ENCODE results near the gene ZNF660. TPM values are rescaled to one million over a fixed set of nuclear protein-coding genes. Genes with fewer than 3 reads are reported as not detected.
A peak's percentile ranks its signal among the peaks of the same experiment; 100 is the strongest.

Gene ZNF660
- total and polyA plus RNA-seq, 4 donors, result 0.08 to 2.7 (median 0.41) TPM

DNA sequence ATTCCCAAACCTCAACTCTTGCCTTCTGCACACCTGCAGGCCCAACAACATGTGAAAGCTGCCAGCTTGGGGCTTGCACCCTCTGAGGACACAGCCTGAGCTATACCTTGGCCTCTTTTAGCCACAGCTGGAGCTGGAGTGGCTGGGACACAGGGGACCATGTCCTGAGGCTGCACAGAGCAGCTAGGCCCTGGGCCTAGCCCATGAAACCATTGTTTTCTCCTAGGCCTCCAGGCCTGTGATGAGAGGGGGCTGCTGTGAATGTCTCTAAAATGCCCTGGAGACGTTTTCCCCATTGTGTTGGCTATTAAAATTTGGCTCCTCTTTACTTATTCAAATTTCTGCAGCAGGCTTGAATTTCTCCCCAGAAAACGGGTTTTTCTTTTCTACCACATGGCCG, 22.6 kb upstream of the ZNF660 start (continued):
- TF ChIP-seq, protein P1, sequence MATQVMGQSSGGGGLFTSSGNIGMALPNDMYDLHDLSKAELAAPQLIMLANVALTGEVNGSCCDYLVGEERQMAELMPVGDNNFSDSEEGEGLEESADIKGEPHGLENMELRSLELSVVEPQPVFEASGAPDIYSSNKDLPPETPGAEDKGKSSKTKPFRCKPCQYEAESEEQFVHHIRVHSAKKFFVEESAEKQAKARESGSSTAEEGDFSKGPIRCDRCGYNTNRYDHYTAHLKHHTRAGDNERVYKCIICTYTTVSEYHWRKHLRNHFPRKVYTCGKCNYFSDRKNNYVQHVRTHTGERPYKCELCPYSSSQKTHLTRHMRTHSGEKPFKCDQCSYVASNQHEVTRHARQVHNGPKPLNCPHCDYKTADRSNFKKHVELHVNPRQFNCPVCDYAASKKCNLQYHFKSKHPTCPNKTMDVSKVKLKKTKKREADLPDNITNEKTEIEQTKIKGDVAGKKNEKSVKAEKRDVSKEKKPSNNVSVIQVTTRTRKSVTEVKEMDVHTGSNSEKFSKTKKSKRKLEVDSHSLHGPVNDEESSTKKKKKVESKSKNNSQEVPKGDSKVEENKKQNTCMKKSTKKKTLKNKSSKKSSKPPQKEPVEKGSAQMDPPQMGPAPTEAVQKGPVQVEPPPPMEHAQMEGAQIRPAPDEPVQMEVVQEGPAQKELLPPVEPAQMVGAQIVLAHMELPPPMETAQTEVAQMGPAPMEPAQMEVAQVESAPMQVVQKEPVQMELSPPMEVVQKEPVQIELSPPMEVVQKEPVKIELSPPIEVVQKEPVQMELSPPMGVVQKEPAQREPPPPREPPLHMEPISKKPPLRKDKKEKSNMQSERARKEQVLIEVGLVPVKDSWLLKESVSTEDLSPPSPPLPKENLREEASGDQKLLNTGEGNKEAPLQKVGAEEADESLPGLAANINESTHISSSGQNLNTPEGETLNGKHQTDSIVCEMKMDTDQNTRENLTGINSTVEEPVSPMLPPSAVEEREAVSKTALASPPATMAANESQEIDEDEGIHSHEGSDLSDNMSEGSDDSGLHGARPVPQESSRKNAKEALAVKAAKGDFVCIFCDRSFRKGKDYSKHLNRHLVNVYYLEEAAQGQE (IDR thresholded peaks at IDR 0.05), result no peak
- TF ChIP-seq YY1 (IDR thresholded peaks at IDR 0.05), result no peak
- TF ChIP-seq RXRA (IDR thresholded peaks at IDR 0.05), result no peak
- no peak for TF ChIP-seq FOXA1 (IDR thresholded peaks at IDR 0.05)
- TF ChIP-seq RAD21 (IDR thresholded peaks at IDR 0.05), result no peak
- TF ChIP-seq, protein P2, sequence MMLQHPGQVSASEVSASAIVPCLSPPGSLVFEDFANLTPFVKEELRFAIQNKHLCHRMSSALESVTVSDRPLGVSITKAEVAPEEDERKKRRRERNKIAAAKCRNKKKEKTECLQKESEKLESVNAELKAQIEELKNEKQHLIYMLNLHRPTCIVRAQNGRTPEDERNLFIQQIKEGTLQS (IDR thresholded peaks at IDR 0.05), result no peak
- TF ChIP-seq, protein P3, sequence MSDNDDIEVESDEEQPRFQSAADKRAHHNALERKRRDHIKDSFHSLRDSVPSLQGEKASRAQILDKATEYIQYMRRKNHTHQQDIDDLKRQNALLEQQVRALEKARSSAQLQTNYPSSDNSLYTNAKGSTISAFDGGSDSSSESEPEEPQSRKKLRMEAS (IDR thresholded peaks at IDR 0.05), result no peak

DNA sequence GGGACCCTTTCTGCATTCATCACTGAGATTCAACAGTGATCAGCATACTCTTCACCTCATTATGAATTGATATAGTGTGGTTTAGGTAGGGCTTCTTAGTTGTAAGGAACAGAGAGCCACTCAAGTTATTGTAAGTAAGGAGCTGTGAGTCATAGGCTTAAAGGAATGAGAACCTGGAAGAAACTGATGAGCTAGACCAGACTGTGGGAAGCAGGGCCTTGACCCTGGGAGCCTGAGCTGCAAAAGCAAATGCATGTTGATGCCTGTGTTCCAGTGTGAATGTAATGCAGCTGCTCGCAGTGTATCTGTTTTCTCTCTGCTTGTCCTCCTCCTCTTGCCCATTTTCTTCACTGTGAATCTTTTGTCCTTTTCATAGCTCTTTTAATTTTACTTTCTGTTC, 16.2 kb upstream of the ZNF660 start:
- H3K9me3 ChIP-seq (ENCODE audit: control insufficient read depth in 4 of 4, low read length in 3 of 4), result peaks cover 23 to 50% (median 35%) of the 10 kb centered on the region in 4 donors
- peak overlapping the region in 2 of 3 donors; percentile 4 to 45 for H3K4me3 ChIP-seq (ENCODE audit: low read depth in 1 of 3, low read length in 3 of 3)
- H3K36me3 ChIP-seq (ENCODE audit: control insufficient read depth in 4 of 4, insufficient read depth in 3 of 4, low read depth in 1 of 4, low read length in 3 of 4), result peaks cover 8 to 50% (median 41%) of the 10 kb centered on the region in 4 donors
- DNase-seq (ENCODE audit: low spot score), result no peak
- H3K4me1 ChIP-seq (ENCODE audit: control insufficient read depth in 4 of 4, insufficient read depth in 4 of 4, low read length in 3 of 4), result no peaks in the 10 kb centered on the region
- no peak overlapping the region for H3K27ac ChIP-seq (ENCODE audit: low read depth in 1 of 2, low read length in 2 of 2)
- TF ChIP-seq, protein P1 (IDR thresholded peaks at IDR 0.05), result no peak
- TF ChIP-seq EGR1 (IDR thresholded peaks at IDR 0.05; ENCODE audit: low read depth in 2 of 2) (no peak), JUND (IDR thresholded peaks at IDR 0.05) (no peak), GABPA (IDR thresholded peaks at IDR 0.05 in 1 of 2, conservative IDR thresholded peaks at IDR 0.05 in 1 of 2) (no peak), TAF1 (conservative IDR thresholded peaks at IDR 0.05) (no peak)
- H3K9ac ChIP-seq (ENCODE audit: low read depth in 1 of 2, low read length in 2 of 2), result no peak overlapping the region
- H3K27me3 ChIP-seq (ENCODE audit: control insufficient read depth in 4 of 4, insufficient read depth in 4 of 4, low read length in 3 of 4), result no peaks in the 10 kb centered on the region
- 91% methylated on average over 1 of the region's 1 CpG for WGBS

DNA sequence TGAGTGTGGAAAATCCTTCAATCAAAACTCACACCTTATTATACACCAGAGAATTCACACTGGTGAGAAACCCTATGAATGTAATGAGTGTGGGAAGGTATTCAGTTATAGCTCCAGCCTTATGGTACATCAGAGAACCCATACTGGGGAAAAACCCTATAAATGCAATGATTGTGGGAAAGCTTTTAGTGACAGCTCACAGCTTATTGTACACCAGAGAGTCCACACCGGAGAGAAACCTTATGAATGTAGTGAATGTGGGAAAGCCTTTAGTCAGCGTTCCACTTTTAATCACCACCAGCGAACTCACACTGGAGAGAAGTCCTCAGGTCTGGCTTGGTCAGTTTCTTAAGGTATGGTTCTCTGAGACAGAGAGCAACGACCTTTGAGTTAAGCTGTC, 13.7 kb upstream of the ZNF660 start:
- WGBS, result 97% methylated on average over 4 of the region's 4 CpGs
- peak overlapping the region in 2 of 3 donors; percentile 5 to 42 for H3K4me3 ChIP-seq (ENCODE audit: low read depth in 1 of 3, low read length in 3 of 3)
- TF ChIP-seq, protein P4, sequence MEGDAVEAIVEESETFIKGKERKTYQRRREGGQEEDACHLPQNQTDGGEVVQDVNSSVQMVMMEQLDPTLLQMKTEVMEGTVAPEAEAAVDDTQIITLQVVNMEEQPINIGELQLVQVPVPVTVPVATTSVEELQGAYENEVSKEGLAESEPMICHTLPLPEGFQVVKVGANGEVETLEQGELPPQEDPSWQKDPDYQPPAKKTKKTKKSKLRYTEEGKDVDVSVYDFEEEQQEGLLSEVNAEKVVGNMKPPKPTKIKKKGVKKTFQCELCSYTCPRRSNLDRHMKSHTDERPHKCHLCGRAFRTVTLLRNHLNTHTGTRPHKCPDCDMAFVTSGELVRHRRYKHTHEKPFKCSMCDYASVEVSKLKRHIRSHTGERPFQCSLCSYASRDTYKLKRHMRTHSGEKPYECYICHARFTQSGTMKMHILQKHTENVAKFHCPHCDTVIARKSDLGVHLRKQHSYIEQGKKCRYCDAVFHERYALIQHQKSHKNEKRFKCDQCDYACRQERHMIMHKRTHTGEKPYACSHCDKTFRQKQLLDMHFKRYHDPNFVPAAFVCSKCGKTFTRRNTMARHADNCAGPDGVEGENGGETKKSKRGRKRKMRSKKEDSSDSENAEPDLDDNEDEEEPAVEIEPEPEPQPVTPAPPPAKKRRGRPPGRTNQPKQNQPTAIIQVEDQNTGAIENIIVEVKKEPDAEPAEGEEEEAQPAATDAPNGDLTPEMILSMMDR (IDR thresholded peaks at IDR 0.05; ENCODE audit: low read depth, low read length, missing input control), result no peak
- TF ChIP-seq, protein P5, sequence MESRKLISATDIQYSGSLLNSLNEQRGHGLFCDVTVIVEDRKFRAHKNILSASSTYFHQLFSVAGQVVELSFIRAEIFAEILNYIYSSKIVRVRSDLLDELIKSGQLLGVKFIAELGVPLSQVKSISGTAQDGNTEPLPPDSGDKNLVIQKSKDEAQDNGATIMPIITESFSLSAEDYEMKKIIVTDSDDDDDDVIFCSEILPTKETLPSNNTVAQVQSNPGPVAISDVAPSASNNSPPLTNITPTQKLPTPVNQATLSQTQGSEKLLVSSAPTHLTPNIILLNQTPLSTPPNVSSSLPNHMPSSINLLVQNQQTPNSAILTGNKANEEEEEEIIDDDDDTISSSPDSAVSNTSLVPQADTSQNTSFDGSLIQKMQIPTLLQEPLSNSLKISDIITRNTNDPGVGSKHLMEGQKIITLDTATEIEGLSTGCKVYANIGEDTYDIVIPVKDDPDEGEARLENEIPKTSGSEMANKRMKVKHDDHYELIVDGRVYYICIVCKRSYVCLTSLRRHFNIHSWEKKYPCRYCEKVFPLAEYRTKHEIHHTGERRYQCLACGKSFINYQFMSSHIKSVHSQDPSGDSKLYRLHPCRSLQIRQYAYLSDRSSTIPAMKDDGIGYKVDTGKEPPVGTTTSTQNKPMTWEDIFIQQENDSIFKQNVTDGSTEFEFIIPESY (IDR thresholded peaks at IDR 0.05), result no peak
- TF ChIP-seq RXRA (IDR thresholded peaks at IDR 0.05), result no peak
- TF ChIP-seq FOXA1 (IDR thresholded peaks at IDR 0.05), result no peak
- TF ChIP-seq, protein P3 (IDR thresholded peaks at IDR 0.05), result no peak
- TF ChIP-seq GABPA (IDR thresholded peaks at IDR 0.05 in 1 of 2, conservative IDR thresholded peaks at IDR 0.05 in 1 of 2), result no peak
- TF ChIP-seq FOXA2 (IDR thresholded peaks at IDR 0.05), result no peak
- no peak for TF ChIP-seq HNF4G (IDR thresholded peaks at IDR 0.05)
- no peak for TF ChIP-seq EGR1 (IDR thresholded peaks at IDR 0.05; ENCODE audit: low read depth in 2 of 2)
- no peak for TF ChIP-seq HNF4A (conservative IDR thresholded peaks at IDR 0.05)
- TF ChIP-seq, protein P2 (IDR thresholded peaks at IDR 0.05), result no peak
- no peak for TF ChIP-seq RAD21 (IDR thresholded peaks at IDR 0.05)

More for the DNA sequence above, 13.7 kb upstream of the ZNF660 start:
- Histone ChIP-seq H3K4me1 (ENCODE audit: control insufficient read depth in 4 of 4, insufficient read depth in 4 of 4, low read length in 3 of 4) (no peaks in the 10 kb centered on the region), H3K27me3 (ENCODE audit: control insufficient read depth in 4 of 4, insufficient read depth in 4 of 4, low read length in 3 of 4) (no peaks in the 10 kb centered on the region), H3K9me3 (ENCODE audit: control insufficient read depth in 4 of 4, low read length in 3 of 4) (peaks cover 25 to 44% (median 32%) of the 10 kb centered on the region in 4 donors), H3K36me3 (ENCODE audit: control insufficient read depth in 4 of 4, insufficient read depth in 3 of 4, low read depth in 1 of 4, low read length in 3 of 4) (peaks cover 5 to 42% (median 37%) of the 10 kb centered on the region in 4 donors), H3K27ac (ENCODE audit: low read depth in 1 of 2, low read length in 2 of 2) (no peak overlapping the region), H3K9ac (ENCODE audit: low read depth in 1 of 2, low read length in 2 of 2) (no peak overlapping the region)
- no peak for DNase-seq (ENCODE audit: low spot score)
